Breast epithelium (tissue), 3 donors: ENCODE results near the gene C1QBP.

Experiments
- POLR2A ChIP-seq: fragments of 450-650 bp; IDR thresholded peaks from one replicate; pipeline ENCODE4 v1.6.1; 2016; ENCODE audit warnings: antibody characterized with exemption, mild to moderate bottlenecking, moderate library complexity
- POLR2AphosphoS5 ChIP-seq, 3 donors: sonication (generic); formaldehyde crosslinking; IDR thresholded peaks; one replicate each; pipeline ENCODE4 v1.6.1; 2017; ENCODE audit warnings: antibody characterized with exemption in 3 of 3
- TF ChIP-seq, protein P1 (sequence below), 3 donors: fragments of 450-650 bp; IDR thresholded peaks; one replicate each; pipeline ENCODE4 v1.5.1; 2016 to 2017; ENCODE audit warnings: antibody characterized with exemption in 3 of 3, mild to moderate bottlenecking in 3 of 3, moderate library complexity in 3 of 3

DNA sequence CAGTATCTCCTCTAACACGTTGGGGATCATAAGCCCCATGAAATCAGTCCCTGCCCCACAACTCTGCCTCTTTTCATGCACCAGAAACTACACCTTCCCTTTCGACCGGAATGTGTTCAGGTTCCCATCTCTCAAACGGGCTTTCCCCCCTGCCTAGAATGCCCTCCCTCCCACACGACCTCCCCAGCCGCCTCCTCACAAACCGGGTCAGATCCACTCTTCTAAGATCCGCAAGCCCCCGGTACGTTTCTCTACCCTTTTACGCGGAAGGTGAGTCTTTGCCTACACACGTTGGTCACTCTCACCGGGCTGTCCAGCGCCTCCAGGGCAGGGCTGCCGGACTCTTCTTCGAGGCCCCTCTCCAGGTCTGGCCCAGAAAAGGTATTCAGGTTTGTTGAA, 29.1 kb upstream of the C1QBP start:
- TF ChIP-seq POLR2AphosphoS5 (IDR thresholded peaks at IDR 0.05): no peak
- TF ChIP-seq POLR2A: no peak
- TF ChIP-seq, protein P1, sequence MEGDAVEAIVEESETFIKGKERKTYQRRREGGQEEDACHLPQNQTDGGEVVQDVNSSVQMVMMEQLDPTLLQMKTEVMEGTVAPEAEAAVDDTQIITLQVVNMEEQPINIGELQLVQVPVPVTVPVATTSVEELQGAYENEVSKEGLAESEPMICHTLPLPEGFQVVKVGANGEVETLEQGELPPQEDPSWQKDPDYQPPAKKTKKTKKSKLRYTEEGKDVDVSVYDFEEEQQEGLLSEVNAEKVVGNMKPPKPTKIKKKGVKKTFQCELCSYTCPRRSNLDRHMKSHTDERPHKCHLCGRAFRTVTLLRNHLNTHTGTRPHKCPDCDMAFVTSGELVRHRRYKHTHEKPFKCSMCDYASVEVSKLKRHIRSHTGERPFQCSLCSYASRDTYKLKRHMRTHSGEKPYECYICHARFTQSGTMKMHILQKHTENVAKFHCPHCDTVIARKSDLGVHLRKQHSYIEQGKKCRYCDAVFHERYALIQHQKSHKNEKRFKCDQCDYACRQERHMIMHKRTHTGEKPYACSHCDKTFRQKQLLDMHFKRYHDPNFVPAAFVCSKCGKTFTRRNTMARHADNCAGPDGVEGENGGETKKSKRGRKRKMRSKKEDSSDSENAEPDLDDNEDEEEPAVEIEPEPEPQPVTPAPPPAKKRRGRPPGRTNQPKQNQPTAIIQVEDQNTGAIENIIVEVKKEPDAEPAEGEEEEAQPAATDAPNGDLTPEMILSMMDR (IDR thresholded peaks at IDR 0.05): no peak
